NCI-H524 treated with DMSO at 0.1 percent for 48 hours (cell line): ENCODE data around the gene NUDT6.
"Not testable (repeated sequence)": the region's sequence is repeated elsewhere in the genome, so short reads cannot be mapped to it uniquely, and the experiment has no call there.

Experiments used
- DNase-seq: peaks from one replicate; lab custom pipeline; 2025; lab: John Stamatoyannopoulos, UW

The NUDT6 gene

GRCh38 chr4:122921971-122922876 lies at the start of gene NUDT6:
Gene NUDT6, minus strand, starts transcription at chr4:122922597. Its CDS starts 25 bp downstream, at chr4:122922572.
- peak; percentile 10 for DNase-seq

- no peak for DNase-seq
Observed at GRCh38 chr4:122968227-122968812, 45.9 kb upstream of the NUDT6 start.

GRCh38 chr4:122967231-122967630 lies 44.8 kb upstream of the NUDT6 start:
- no peak for DNase-seq

GRCh38 chr4:122966201-122966600 lies 43.8 kb upstream of the NUDT6 start:
- no peak for DNase-seq

GRCh38 chr4:122963216-122963615 lies 40.8 kb upstream of the NUDT6 start:
- no peak for DNase-seq

- DNase-seq, result no peak
Observed at GRCh38 chr4:122960611-122961000, 38.2 kb upstream of the NUDT6 start.

GRCh38 chr4:122959981-122960610 lies 37.7 kb upstream of the NUDT6 start:
- no peak for DNase-seq

- no peak for DNase-seq
Observed at GRCh38 chr4:122959441-122959840, 37.0 kb upstream of the NUDT6 start.

- no peak for DNase-seq
Observed at GRCh38 chr4:122958505-122958904, 36.1 kb upstream of the NUDT6 start.

- DNase-seq, result no peak
Observed at GRCh38 chr4:122953924-122954323, 31.5 kb upstream of the NUDT6 start.

- no peak for DNase-seq
Observed at GRCh38 chr4:122952028-122952427, 29.6 kb upstream of the NUDT6 start.

GRCh38 chr4:122948671-122949070 lies 26.3 kb upstream of the NUDT6 start:
- DNase-seq, result no peak

GRCh38 chr4:122946142-122946541 lies 23.7 kb upstream of the NUDT6 start:
- no peak for DNase-seq

GRCh38 chr4:122945136-122945535 lies 22.7 kb upstream of the NUDT6 start:
- DNase-seq, result not testable (repeated sequence)

GRCh38 chr4:122932763-122933162 lies 10.4 kb upstream of the NUDT6 start:
- no peak for DNase-seq

- no peak for DNase-seq
Observed at GRCh38 chr4:122930862-122931261, 8.5 kb upstream of the NUDT6 start.

GRCh38 chr4:122928930-122929329 lies 6.5 kb upstream of the NUDT6 start:
- DNase-seq, result no peak

- peak; percentile 13 for DNase-seq
Observed at GRCh38 chr4:122922877-122923511, 597 bp upstream of the NUDT6 start.

- no peak for DNase-seq
Observed at GRCh38 chr4:122921300-122921699, 1.1 kb downstream of the NUDT6 start.

GRCh38 chr4:122920473-122920872 lies 1.9 kb downstream of the NUDT6 start:
- no peak for DNase-seq

- DNase-seq, result no peak
Observed at GRCh38 chr4:122917731-122918130, 4.7 kb downstream of the NUDT6 start.

GRCh38 chr4:122914938-122915337 lies 7.5 kb downstream of the NUDT6 start:
- no peak for DNase-seq
